Activated T-helper 17 cell treated with anti-CD3 and anti-CD28 coated beads, Interleukin-2, amount 50 U/mL, for 72 hours (primary cell): ENCODE measurements around the gene CSNK1E. TPM values are rescaled to one million over a fixed set of nuclear protein-coding genes. Genes with fewer than 3 reads are reported as not detected.

Experiments used
- ATAC-seq: fragments of 150-1000 bp; cut with Tn5 transposase; replicated peaks from 2 replicates; pipeline ENCODE4 v1.10.0; 2021; ENCODE audit warnings: mild to moderate bottlenecking, moderate library complexity
- H3K27ac Mint-ChIP-seq: one replicate; pipeline ENCODE4 v1.8.0; 2022; ENCODE audit warnings: mixed read lengths
- H3K27me3 Mint-ChIP-seq: one replicate; pipeline ENCODE4 v1.8.0; 2022; ENCODE audit warnings: mixed read lengths
- H3K36me3 Mint-ChIP-seq: one replicate; pipeline ENCODE4 v1.8.0; 2022; ENCODE audit warnings: low read depth, mild to moderate bottlenecking, mixed read lengths
- H3K4me1 Mint-ChIP-seq: one replicate; pipeline ENCODE4 v1.8.0; 2022; ENCODE audit warnings: mixed read lengths
- H3K4me3 Mint-ChIP-seq: one replicate; pipeline ENCODE4 v1.8.0; 2022; ENCODE audit warnings: mild to moderate bottlenecking, mixed read lengths
- H3K9me3 Mint-ChIP-seq: one replicate; pipeline ENCODE4 v1.8.0; 2022; ENCODE audit warnings: mixed read lengths
- total RNA-seq, 2 donors: library from RNA; stranded (reverse); gene quantifications; one replicate each; pipeline ENCODE4 v1.2.3, GENCODE V29; 2022

The CSNK1E gene
- total RNA-seq, 2 donors from 2014 or later, result 123 to 132 TPM

GRCh38 chr22:38264322-38264843, 52.9 kb downstream of the CSNK1E start:
- Mint-ChIP-seq H3K27me3 (no peaks in the 10 kb centered on the region), H3K9me3 (no peaks in the 10 kb centered on the region), H3K36me3 (peaks cover 14% of the 10 kb centered on the region), H3K27ac (no peak overlapping the region), H3K4me3 (no peak overlapping the region), H3K4me1 (peaks cover 34% of the 10 kb centered on the region)
- no peak for ATAC-seq

GRCh38 chr22:38262051-38262795, 55.0 kb downstream of the CSNK1E start:
- peak; percentile 71 for ATAC-seq
- peaks cover 18% of the 10 kb centered on the region for H3K36me3 Mint-ChIP-seq
- no peaks in the 10 kb centered on the region for H3K9me3 Mint-ChIP-seq
- H3K27me3 Mint-ChIP-seq, result no peaks in the 10 kb centered on the region
- peak overlapping the region; percentile 43 for H3K4me3 Mint-ChIP-seq
- H3K4me1 Mint-ChIP-seq, result peaks cover 30% of the 10 kb centered on the region
- peak overlapping the region; percentile 72 for H3K27ac Mint-ChIP-seq

GRCh38 chr22:38260761-38261681, 56.2 kb downstream of the CSNK1E start:
- ATAC-seq, result no peak
- peaks cover 18% of the 10 kb centered on the region for H3K36me3 Mint-ChIP-seq
- no peaks in the 10 kb centered on the region for H3K9me3 Mint-ChIP-seq
- H3K4me1 Mint-ChIP-seq, result peaks cover 30% of the 10 kb centered on the region
- H3K27me3 Mint-ChIP-seq, result no peaks in the 10 kb centered on the region
- H3K27ac Mint-ChIP-seq, result peak overlapping the region; percentile 90
- H3K4me3 Mint-ChIP-seq, result peak overlapping the region; percentile 65

- Mint-ChIP-seq H3K4me1 (peaks cover 30% of the 10 kb centered on the region), H3K27ac (peak overlapping the region; percentile 74), H3K27me3 (no peaks in the 10 kb centered on the region), H3K36me3 (peaks cover 18% of the 10 kb centered on the region), H3K4me3 (no peak overlapping the region), H3K9me3 (no peaks in the 10 kb centered on the region)
- ATAC-seq, result no peak
Measured at GRCh38 chr22:38259370-38259769, 57.9 kb downstream of the CSNK1E start.

GRCh38 chr22:38258895-38259294, 58.3 kb downstream of the CSNK1E start:
- peaks cover 30% of the 10 kb centered on the region for H3K4me1 Mint-ChIP-seq
- peak overlapping the region; percentile 74 for H3K27ac Mint-ChIP-seq
- H3K36me3 Mint-ChIP-seq, result peaks cover 17% of the 10 kb centered on the region
- ATAC-seq, result no peak
- H3K9me3 Mint-ChIP-seq, result no peaks in the 10 kb centered on the region
- no peaks in the 10 kb centered on the region for H3K27me3 Mint-ChIP-seq
- H3K4me3 Mint-ChIP-seq, result no peak overlapping the region

GRCh38 chr22:38257650-38258250, 59.5 kb downstream of the CSNK1E start:
- no peaks in the 10 kb centered on the region for H3K9me3 Mint-ChIP-seq
- H3K27me3 Mint-ChIP-seq, result no peaks in the 10 kb centered on the region
- peaks cover 24% of the 10 kb centered on the region for H3K4me1 Mint-ChIP-seq
- no peak for ATAC-seq
- no peak overlapping the region for H3K27ac Mint-ChIP-seq
- peaks cover 11% of the 10 kb centered on the region for H3K36me3 Mint-ChIP-seq
- H3K4me3 Mint-ChIP-seq, result no peak overlapping the region

GRCh38 chr22:38257181-38257580, 60.1 kb downstream of the CSNK1E start:
- H3K4me1 Mint-ChIP-seq, result peaks cover 21% of the 10 kb centered on the region
- H3K27me3 Mint-ChIP-seq, result no peaks in the 10 kb centered on the region

GRCh38 chr22:38255697-38256096, 61.5 kb downstream of the CSNK1E start:
- Mint-ChIP-seq H3K4me3 (no peak overlapping the region), H3K36me3 (peaks cover 11% of the 10 kb centered on the region), H3K4me1 (peaks cover 12% of the 10 kb centered on the region), H3K27ac (no peak overlapping the region), H3K27me3 (no peaks in the 10 kb centered on the region), H3K9me3 (no peaks in the 10 kb centered on the region)
- ATAC-seq, result no peak

More at GRCh38 chr22:38257181-38257580, 60.1 kb downstream of the CSNK1E start:
- ATAC-seq, result no peak
- no peaks in the 10 kb centered on the region for H3K9me3 Mint-ChIP-seq
- H3K27ac Mint-ChIP-seq, result no peak overlapping the region
- no peak overlapping the region for H3K4me3 Mint-ChIP-seq
- H3K36me3 Mint-ChIP-seq, result peaks cover 11% of the 10 kb centered on the region

GRCh38 chr22:38251341-38251692, 65.9 kb downstream of the CSNK1E start:
- H3K4me1 Mint-ChIP-seq, result peaks cover 11% of the 10 kb centered on the region
- peaks cover 7% of the 10 kb centered on the region for H3K36me3 Mint-ChIP-seq
- H3K27ac Mint-ChIP-seq, result no peak overlapping the region

GRCh38 chr22:38250643-38251340, 66.4 kb downstream of the CSNK1E start:
- Mint-ChIP-seq H3K27me3 (no peaks in the 10 kb centered on the region), H3K4me1 (peaks cover 11% of the 10 kb centered on the region), H3K27ac (no peak overlapping the region), H3K36me3 (peaks cover 7% of the 10 kb centered on the region), H3K4me3 (no peak overlapping the region), H3K9me3 (no peaks in the 10 kb centered on the region)
- ATAC-seq, result no peak

More at GRCh38 chr22:38251341-38251692, 65.9 kb downstream of the CSNK1E start:
- H3K4me3 Mint-ChIP-seq, result no peak overlapping the region
- H3K9me3 Mint-ChIP-seq, result no peaks in the 10 kb centered on the region
- no peak for ATAC-seq
- no peaks in the 10 kb centered on the region for H3K27me3 Mint-ChIP-seq

- Mint-ChIP-seq H3K4me3 (no peak overlapping the region), H3K4me1 (peaks cover 11% of the 10 kb centered on the region), H3K27ac (no peak overlapping the region), H3K36me3 (peaks cover 7% of the 10 kb centered on the region), H3K27me3 (no peaks in the 10 kb centered on the region), H3K9me3 (no peaks in the 10 kb centered on the region)
- ATAC-seq, result no peak
Measured at GRCh38 chr22:38249803-38250642, 67.2 kb downstream of the CSNK1E start.

- no peak for ATAC-seq
- Mint-ChIP-seq H3K9me3 (no peaks in the 10 kb centered on the region), H3K4me1 (peaks cover 11% of the 10 kb centered on the region), H3K27ac (no peak overlapping the region), H3K4me3 (no peak overlapping the region), H3K27me3 (no peaks in the 10 kb centered on the region), H3K36me3 (peaks cover 10% of the 10 kb centered on the region)
Measured at GRCh38 chr22:38249301-38249700, 67.9 kb downstream of the CSNK1E start.

GRCh38 chr22:38248280-38248679, 69.0 kb downstream of the CSNK1E start:
- H3K27ac Mint-ChIP-seq, result peak overlapping the region; percentile 25
- no peak for ATAC-seq
- H3K4me3 Mint-ChIP-seq, result no peak overlapping the region
- no peaks in the 10 kb centered on the region for H3K9me3 Mint-ChIP-seq
- H3K36me3 Mint-ChIP-seq, result peaks cover 20% of the 10 kb centered on the region
- H3K4me1 Mint-ChIP-seq, result peaks cover 11% of the 10 kb centered on the region
- H3K27me3 Mint-ChIP-seq, result no peaks in the 10 kb centered on the region
